CD8-positive, alpha-beta memory T cell (primary cell): ENCODE data around the gene ANO5. TPM values are rescaled to one million over a fixed set of nuclear protein-coding genes. Genes with fewer than 3 reads are reported as not detected.

Experiments used
- CTCF ChIA-PET: fragments of 350-600 bp; sonication (Branson Sonifier 250); formaldehyde crosslinking; loops from one replicate; lab custom pipeline; 2021; ENCODE audit warnings: antibody characterized with exemption; lab: Charles Lee
- POLR2A ChIA-PET: fragments of 350-600 bp; sonication (Branson Sonifier 250); formaldehyde crosslinking; loops from one replicate; lab custom pipeline; 2021; ENCODE audit warnings: antibody characterized with exemption; lab: Charles Lee
- DNase-seq, 5 donors: peaks; one replicate each; pipeline versions ENCODE4 v3.0.0 to v3.0.0-alpha.2; 2020 to 2022; ENCODE audit warnings: mixed read lengths in 1 of 5
- H3K27ac ChIP-seq: one replicate; pipeline ENCODE4 v1.7.0; 2013; ENCODE audit warnings: low read depth, mild to moderate bottlenecking, low read length, moderate library complexity
- H3K27me3 ChIP-seq: 2 replicates; pipeline ENCODE4 v1.7.0; 2013; ENCODE audit warnings: low read length, mild to moderate bottlenecking; ENCODE audit not compliant: insufficient read depth, poor library complexity, severe bottlenecking
- H3K36me3 ChIP-seq: 2 replicates; pipeline ENCODE4 v1.7.0; 2013; ENCODE audit warnings: mild to moderate bottlenecking, low read length, moderate library complexity; ENCODE audit not compliant: insufficient read depth
- H3K4me1 ChIP-seq: 2 replicates; pipeline ENCODE4 v1.7.0; 2013; ENCODE audit warnings: mild to moderate bottlenecking, low read length, moderate library complexity; ENCODE audit not compliant: insufficient read depth
- H3K4me3 ChIP-seq: 2 replicates; pipeline ENCODE4 v1.7.0; 2013; ENCODE audit warnings: mild to moderate bottlenecking, low read length
- H3K9me3 ChIP-seq: 2 replicates; pipeline ENCODE4 v1.7.0; 2013; ENCODE audit warnings: mild to moderate bottlenecking, low read length
- H3K27ac Mint-ChIP-seq, 8 donors: one replicate each; pipeline ENCODE4 v1.8.0; 2020 to 2021; ENCODE audit warnings: mixed read lengths in 8 of 8, mild to moderate bottlenecking in 6 of 8, inconsistent platforms in 3 of 8, moderate library complexity in 3 of 8
- H3K27me3 Mint-ChIP-seq, 2 donors: one replicate each; pipeline ENCODE4 v1.8.0; 2020 to 2021; ENCODE audit warnings: mixed read lengths in 2 of 2, mild to moderate bottlenecking in 1 of 2, moderate library complexity in 1 of 2
- H3K36me3 Mint-ChIP-seq, 3 donors: one replicate each; pipeline ENCODE4 v1.8.0; 2020 to 2021; ENCODE audit warnings: mixed read lengths in 3 of 3, inconsistent platforms in 1 of 3, mild to moderate bottlenecking in 1 of 3
- H3K4me1 Mint-ChIP-seq, 3 donors: one replicate each; pipeline ENCODE4 v1.8.0; 2020 to 2021; ENCODE audit warnings: mixed read lengths in 3 of 3, inconsistent platforms in 1 of 3, mild to moderate bottlenecking in 1 of 3
- H3K4me3 Mint-ChIP-seq, 7 donors: one replicate each; pipeline ENCODE4 v1.8.0; 2020 to 2021; ENCODE audit warnings: mixed read lengths in 7 of 7, mild to moderate bottlenecking in 6 of 7, moderate library complexity in 4 of 7, inconsistent platforms in 2 of 7
- H3K9me3 Mint-ChIP-seq, 5 donors: one replicate each; pipeline ENCODE4 v1.8.0; 2020 to 2022; ENCODE audit warnings: mixed read lengths in 5 of 5, mild to moderate bottlenecking in 3 of 5, moderate library complexity in 2 of 5, inconsistent platforms in 1 of 5
- polyA plus RNA-seq: library from polyadenylated mRNA; unstranded; fragments of 300-500 nt; fragmentation: Illumina TruSeq; gene quantifications from one replicate; pipeline ENCODE4 v1.2.3, GENCODE V29; 2021
- total RNA-seq, 2 experiments: library from RNA; stranded (reverse); gene quantifications; one replicate each; pipeline ENCODE4 v1.2.3, GENCODE V29; 2021

ANO5 gene
- total and polyA plus RNA-seq, 3 experiments from 2014 or later: 0.04 TPM; not detected in 2

GRCh38 chr11:22317656-22318055 is 124.8 kb downstream of the ANO5 start:
- Mint-ChIP-seq H3K27ac (no peak overlapping the region), H3K9me3 (no peaks in the 10 kb centered on the region), H3K4me1 (no peaks in the 10 kb centered on the region), H3K36me3 (no peaks in the 10 kb centered on the region), H3K27me3 (peaks cover 0 to 4% of the 10 kb centered on the region in 2 donors), H3K4me3 (no peak overlapping the region)
- no peaks in the 10 kb centered on the region for H3K27me3 ChIP-seq
- no peaks in the 10 kb centered on the region for H3K4me1 ChIP-seq
- CTCF ChIA-PET: interaction anchor here (0.9 kb wide), 1 partner anchor 13 kb away, joined by 5 read pairs; no protein-coding TSS in a partner anchor
- no peak for DNase-seq
- H3K9me3 ChIP-seq: no peaks in the 10 kb centered on the region
- H3K27ac ChIP-seq: no peak overlapping the region
- H3K4me3 ChIP-seq: no peak overlapping the region
- no peaks in the 10 kb centered on the region for H3K36me3 ChIP-seq
- POLR2A ChIA-PET: no interaction called here

- Histone ChIP-seq H3K4me3 (no peak overlapping the region), H3K27ac (no peak overlapping the region), H3K4me1 (no peaks in the 10 kb centered on the region), H3K36me3 (no peaks in the 10 kb centered on the region), H3K9me3 (no peaks in the 10 kb centered on the region), H3K27me3 (no peaks in the 10 kb centered on the region)
- Mint-ChIP-seq H3K9me3 (no peaks in the 10 kb centered on the region), H3K36me3 (no peaks in the 10 kb centered on the region), H3K27ac (no peak overlapping the region), H3K4me1 (no peaks in the 10 kb centered on the region), H3K4me3 (no peak overlapping the region), H3K27me3 (peaks cover 2 to 11% of the 10 kb centered on the region in 2 donors)
- DNase-seq: no peak
- ChIA-PET CTCF (no interaction called here), POLR2A (no interaction called here)
Observed at GRCh38 chr11:22331771-22332170, 138.9 kb downstream of the ANO5 start.

Other genes with a start within 250 kb of the ANO5 start
- gene SLC17A6, start 145.3 kb downstream of the ANO5 start, total RNA-seq: not detected
- gene SLC17A6, start 145.3 kb downstream of the ANO5 start, polyA plus RNA-seq: not detected